ENCODE results near the gene SEMA3E.

SEMA3E gene

DNA sequence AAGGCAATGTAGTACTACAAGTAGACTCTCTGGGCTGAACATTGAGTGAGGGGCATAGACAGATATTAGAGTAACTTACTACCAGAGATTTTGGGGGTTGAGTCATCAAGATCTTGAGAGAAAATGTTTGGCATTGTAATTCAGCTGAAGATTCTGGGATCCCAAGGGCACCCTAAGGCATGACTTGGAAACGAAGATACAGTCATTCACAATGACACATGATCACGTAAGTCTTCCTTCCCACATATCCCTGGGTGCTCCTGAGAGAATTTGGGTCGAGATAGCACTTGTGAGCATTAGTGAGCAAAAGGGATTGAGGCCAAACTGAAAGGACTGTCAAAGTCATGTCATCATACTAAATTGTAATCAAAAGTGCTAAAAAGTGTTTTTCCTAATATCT lies 293.8 kb downstream of the SEMA3E start:
- DNase-seq (ENCODE audit: low spot score): peak; percentile 42

- peak; percentile 49 for DNase-seq (ENCODE audit: low spot score)
Measured at GRCh38 chr7:83347945-83348444, 300.9 kb downstream of the SEMA3E start.

GRCh38 chr7:83339907-83340306 lies 309.0 kb downstream of the SEMA3E start:
- no peak for DNase-seq (ENCODE audit: low spot score)

GRCh38 chr7:83338277-83338950 lies 310.5 kb downstream of the SEMA3E start:
- no peak for DNase-seq (ENCODE audit: low spot score)

DNA sequence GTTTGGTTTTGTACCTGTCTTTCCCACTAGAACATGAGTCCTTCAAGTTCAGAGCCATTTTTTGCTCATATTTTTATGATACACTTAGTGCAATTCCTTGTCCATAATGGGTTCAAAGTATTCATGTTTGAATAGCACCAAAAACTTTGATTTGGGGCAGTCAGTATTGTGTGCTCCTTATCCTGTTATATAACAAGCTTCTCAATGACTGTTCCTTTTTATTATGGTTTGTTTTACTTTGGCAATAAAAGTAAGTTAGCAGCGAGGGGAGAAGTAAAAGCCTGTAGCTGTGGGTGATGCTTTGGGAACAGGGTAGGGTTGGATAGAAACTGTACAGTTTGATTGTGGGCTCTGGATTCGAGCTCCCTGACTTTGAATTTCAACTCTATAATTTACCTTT lies 311.9 kb downstream of the SEMA3E start:
- DNase-seq (ENCODE audit: low spot score): no peak

DNA sequence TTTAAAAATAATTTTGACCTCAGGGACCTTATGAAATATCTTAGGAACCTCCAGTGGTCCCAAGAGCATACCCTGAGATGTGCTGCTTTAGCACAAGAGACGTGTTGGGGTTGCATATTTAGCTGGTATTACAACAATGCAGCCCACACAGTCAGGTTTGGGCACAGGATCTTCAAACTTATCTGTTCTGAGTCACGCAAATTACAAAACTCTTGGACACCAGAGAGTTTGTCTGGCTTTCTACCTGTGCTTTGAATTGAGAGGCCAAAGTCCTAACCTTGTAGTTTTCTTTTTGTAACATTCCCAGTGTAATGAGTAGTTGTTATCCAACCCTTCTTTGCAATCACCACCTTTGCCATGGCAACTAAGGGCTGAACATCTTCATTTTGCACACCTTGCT lies 322.7 kb downstream of the SEMA3E start:
- DNase-seq (ENCODE audit: low spot score): no peak

GRCh38 chr7:83325083-83325482 lies 323.9 kb downstream of the SEMA3E start:
- DNase-seq (ENCODE audit: low spot score): no peak

DNA sequence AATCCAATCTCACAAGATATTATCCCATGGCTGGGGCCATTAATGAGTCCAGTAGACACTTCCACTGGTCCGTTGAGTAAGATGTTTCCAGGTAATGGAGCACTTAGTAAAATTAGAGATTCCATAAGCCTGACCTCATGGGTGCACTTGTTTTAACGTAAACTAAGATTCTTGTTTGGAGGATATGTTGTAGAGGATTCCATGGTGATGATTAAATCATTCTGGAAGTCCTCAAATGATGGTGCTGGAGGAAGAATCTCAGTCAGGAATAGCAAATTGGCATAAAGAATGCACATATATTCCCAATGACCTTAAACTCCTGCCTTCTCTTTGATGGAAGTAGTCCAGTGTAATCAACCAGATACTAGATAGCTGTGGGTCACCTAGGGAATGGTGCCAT lies 324.3 kb downstream of the SEMA3E start:
- DNase-seq (ENCODE audit: low spot score): no peak

GRCh38 chr7:83321011-83321410 lies 327.9 kb downstream of the SEMA3E start:
- no peak for DNase-seq (ENCODE audit: low spot score)

DNA sequence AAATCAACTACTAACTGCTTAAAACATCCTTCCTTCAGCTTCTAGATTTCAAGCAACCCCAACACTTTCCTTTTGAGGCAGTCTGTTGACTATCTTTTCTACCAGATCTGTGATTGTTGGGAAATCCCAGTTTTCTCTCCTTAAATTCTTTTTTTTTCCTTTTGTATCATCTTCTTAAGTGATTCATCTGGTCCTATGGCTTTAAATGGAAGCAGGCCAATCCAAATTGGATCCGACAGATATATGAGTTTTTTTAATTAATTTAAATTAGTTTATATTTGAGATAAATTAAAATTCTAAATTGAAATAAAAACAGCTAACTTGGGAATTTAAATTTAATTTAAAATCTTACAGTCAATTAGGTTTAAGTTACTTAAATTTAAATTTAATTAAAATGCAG lies 335.0 kb downstream of the SEMA3E start:
- DNase-seq (ENCODE audit: low spot score): no peak
